Smooth muscle cell (in vitro differentiated cells): ENCODE data around the gene TRMO. TPM values are rescaled to one million over a fixed set of nuclear protein-coding genes. Genes with fewer than 3 reads are reported as not detected.
A peak's percentile ranks its signal among the peaks of the same experiment; 100 is the strongest.

Source experiments
- DNase-seq: peaks from one replicate; lab custom pipeline; 2025; ENCODE audit not compliant: unreplicated experiment; lab: John Stamatoyannopoulos, UW
- H2AFZ ChIP-seq: fragments of 200-600 bp; sonication (generic); 2 replicates; pipeline ENCODE4 v1.6.0; 2016; ENCODE audit warnings: antibody characterized with exemption, low read depth, mild to moderate bottlenecking
- H3F3A ChIP-seq: fragments of 200-600 bp; sonication (generic); 2 replicates; pipeline ENCODE4 v1.6.0; 2017; ENCODE audit warnings: antibody characterized with exemption, low read depth
- H3K27ac ChIP-seq: fragments of 200-600 bp; sonication (generic); 2 replicates; pipeline ENCODE4 v1.5.1; 2016; ENCODE audit warnings: low read depth, mild to moderate bottlenecking
- H3K27me3 ChIP-seq: fragments of 200-600 bp; sonication (generic); 2 replicates; pipeline ENCODE4 v1.6.1; 2016; ENCODE audit warnings: low read depth, mild to moderate bottlenecking
- H3K36me3 ChIP-seq: fragments of 200-600 bp; sonication (generic); 2 replicates; pipeline ENCODE4 v1.5.1; 2016; ENCODE audit warnings: low read depth
- H3K4me1 ChIP-seq: fragments of 200-600 bp; sonication (generic); 2 replicates; pipeline ENCODE4 v1.5.1; 2016; ENCODE audit warnings: low read depth
- H3K4me2 ChIP-seq: fragments of 200-600 bp; sonication (generic); 2 replicates; pipeline ENCODE4 v1.6.0; 2016; ENCODE audit warnings: mild to moderate bottlenecking
- H3K4me3 ChIP-seq: fragments of 200-600 bp; sonication (generic); 2 replicates; pipeline ENCODE4 v1.5.1; 2016; ENCODE audit warnings: mild to moderate bottlenecking
- H3K79me2 ChIP-seq: fragments of 200-600 bp; sonication (generic); 2 replicates; pipeline ENCODE4 v1.6.0; 2016; ENCODE audit warnings: low read depth, mild to moderate bottlenecking
- H3K9ac ChIP-seq: fragments of 200-600 bp; sonication (generic); 2 replicates; pipeline ENCODE4 v1.6.0; 2016; ENCODE audit warnings: low read depth
- H3K9me3 ChIP-seq: fragments of 200-600 bp; sonication (generic); replicated peaks from 2 replicates; pipeline ENCODE4 v1.5.1; 2016; ENCODE audit warnings: low read depth
- H4K20me1 ChIP-seq: fragments of 200-600 bp; sonication (generic); 2 replicates; pipeline ENCODE4 v1.6.0; 2016; ENCODE audit warnings: low read depth
- CTCF ChIP-seq: fragments of 200-600 bp; sonication (generic); IDR thresholded peaks from 2 replicates; pipeline ENCODE4 v1.5.1; 2017; ENCODE audit warnings: borderline replicate concordance, mild to moderate bottlenecking, antibody characterized with exemption; ENCODE audit not compliant: insufficient read depth, poor library complexity, severe bottlenecking
- WGBS: methylation state at CpG from one replicate; pipeline ENCODE4 v1.1.7; 2016; ENCODE audit warnings: low lambda C conversion rate; 5-methylcytosine and 5-hydroxymethylcytosine counted together
- polyA plus RNA-seq: library from polyadenylated mRNA; unstranded; fragments of >200 nt; fragmentation: Nextera tagmentation; extraction: Ambion mirVana; gene quantifications from 2 replicates; pipeline ENCODE4 v1.2.1, GENCODE V29; 2016
- total RNA-seq: library from RNA; depleted of rRNA; stranded (reverse); fragments of >200 nt; gene quantifications from 2 replicates; pipeline ENCODE4 v1.2.3, GENCODE V29; 2014

The TRMO gene
- total and polyA plus RNA-seq, 2 experiments from 2014 or later = 5.8 to 8.1 TPM

- H3K27ac ChIP-seq = no peak overlapping the region
- peaks cover 96% of the 10 kb centered on the region for H3K27me3 ChIP-seq
- no peak for TF ChIP-seq CTCF
- H3K9me3 ChIP-seq = no peaks in the 10 kb centered on the region
- H2AFZ ChIP-seq = no peak overlapping the region
- 38% methylated on average over 1 of the region's 1 CpG for WGBS
- H3K36me3 ChIP-seq = no peaks in the 10 kb centered on the region
- no peak overlapping the region for H3K9ac ChIP-seq
- peaks cover 7% of the 10 kb centered on the region for H3K4me1 ChIP-seq
- H3K4me2 ChIP-seq = no peak overlapping the region
- DNase-seq = no peak
- H3F3A ChIP-seq = no peaks in the 10 kb centered on the region
- no peak overlapping the region for H3K4me3 ChIP-seq
- no peaks in the 10 kb centered on the region for H4K20me1 ChIP-seq
- H3K79me2 ChIP-seq = no peaks in the 10 kb centered on the region
Measured at GRCh38 chr9:97858826-97859225, 63.5 kb downstream of the TRMO start.

GRCh38 chr9:97858393-97858713, 63.9 kb downstream of the TRMO start:
- H3K4me1 ChIP-seq = peaks cover 7% of the 10 kb centered on the region
- H3K36me3 ChIP-seq = no peaks in the 10 kb centered on the region
- WGBS = 2% methylated on average over 6 of the region's 6 CpGs
- H3K4me3 ChIP-seq = peak overlapping the region; percentile 3
- H3K27ac ChIP-seq = no peak overlapping the region
- no peak overlapping the region for H3K9ac ChIP-seq
- H3K27me3 ChIP-seq = peaks cover 97% of the 10 kb centered on the region
- H3K4me2 ChIP-seq = peak overlapping the region; percentile 20
- H3K9me3 ChIP-seq = no peaks in the 10 kb centered on the region
- TF ChIP-seq CTCF = no peak
- H4K20me1 ChIP-seq = no peaks in the 10 kb centered on the region
- H2AFZ ChIP-seq = no peak overlapping the region
- H3K79me2 ChIP-seq = no peaks in the 10 kb centered on the region
- DNase-seq = no peak
- H3F3A ChIP-seq = no peaks in the 10 kb centered on the region

- no peaks in the 10 kb centered on the region for H3F3A ChIP-seq
- H3K4me1 ChIP-seq = peaks cover 7% of the 10 kb centered on the region
- no peaks in the 10 kb centered on the region for H3K79me2 ChIP-seq
- H2AFZ ChIP-seq = no peak overlapping the region
- H3K27ac ChIP-seq = no peak overlapping the region
- no peak for TF ChIP-seq CTCF
- no peaks in the 10 kb centered on the region for H3K9me3 ChIP-seq
- H3K36me3 ChIP-seq = no peaks in the 10 kb centered on the region
- H3K4me3 ChIP-seq = peak overlapping the region; percentile 3
- H3K4me2 ChIP-seq = peak overlapping the region; percentile 20
- no peaks in the 10 kb centered on the region for H4K20me1 ChIP-seq
- peaks cover 100% of the 10 kb centered on the region for H3K27me3 ChIP-seq
- no peak overlapping the region for H3K9ac ChIP-seq
- WGBS = 3% methylated on average over 54 of the region's 54 CpGs
- DNase-seq = no peak
Measured at GRCh38 chr9:97857606-97858392, 64.5 kb downstream of the TRMO start.
